Skin epidermis (tissue), 12 donors: ENCODE data around the gene CTSE.

Source experiments
- H3K27ac ChIP-seq, 21 experiments: fragments of 200-600 bp; sonication (generic) in 11 of 21; one replicate each; pipeline ENCODE4 v1.5.0; 2020; ENCODE audit warnings: mild to moderate bottlenecking in 3 of 21, inconsistent platforms in 2 of 21, moderate library complexity in 2 of 21
- H3K4me3 ChIP-seq, 7 experiments: fragments of 200-600 bp; sonication (generic) in 2 of 7; one replicate each; pipeline ENCODE4 v1.5.0; 2020; ENCODE audit warnings: inconsistent platforms in 2 of 7, mild to moderate bottlenecking in 2 of 7, moderate library complexity in 1 of 7

CTSE gene

DNA sequence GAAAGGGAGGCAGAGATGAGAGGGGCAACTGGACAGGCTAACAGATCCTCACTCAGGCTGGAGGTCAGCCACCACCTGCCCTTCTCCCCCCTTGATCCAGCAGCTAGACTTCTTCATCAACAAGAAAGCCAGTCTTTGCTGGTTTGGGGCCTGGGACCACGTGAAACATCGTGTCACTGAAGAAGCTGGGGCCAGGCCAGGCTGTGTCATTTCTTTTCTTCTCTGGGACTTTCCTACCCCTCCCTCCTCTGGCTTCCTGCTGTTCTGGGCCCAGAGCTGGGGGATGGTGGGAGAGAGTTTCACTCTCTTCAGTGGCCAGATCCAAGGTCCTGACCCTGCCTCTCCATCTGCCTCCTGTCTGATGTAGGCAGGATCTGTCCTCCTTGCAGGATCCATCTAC lies 62.3 kb downstream of the CTSE start:
- Histone ChIP-seq H3K27ac (peak overlapping the region in 1 of 21 experiments; percentile 15), H3K4me3 (no peak overlapping the region)

DNA sequence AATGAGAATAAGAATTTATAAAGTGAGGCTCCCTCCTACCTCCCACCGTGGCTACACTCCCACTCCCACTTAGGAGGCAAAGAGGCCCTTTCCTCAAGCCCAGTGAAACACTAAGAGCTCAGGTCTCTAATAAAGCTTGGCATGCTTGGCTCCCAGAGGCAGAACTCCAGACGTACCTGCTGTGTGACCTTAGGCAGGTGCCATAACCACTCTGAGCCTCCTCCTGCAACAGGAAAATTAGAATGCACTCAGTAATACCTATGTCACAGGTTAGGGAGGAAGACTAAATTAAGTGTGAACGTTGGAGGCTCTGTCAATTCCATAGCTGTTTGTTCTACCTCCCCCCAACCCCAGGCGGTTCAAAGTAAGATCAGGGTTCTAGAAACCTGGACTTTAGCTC lies 63.9 kb downstream of the CTSE start:
- Histone ChIP-seq H3K27ac (no peak overlapping the region), H3K4me3 (no peak overlapping the region)
